A375 (cell line): ENCODE measurements around the gene DPH6. TPM values are rescaled to one million over a fixed set of nuclear protein-coding genes. Genes with fewer than 3 reads are reported as not detected.

Experiments
- small RNA-seq: library from RNA; depleted of rRNA; stranded (forward); fragments of <200 nt; gene quantifications from one replicate; pipeline ENCODE3, GENCODE V24; 2014
- total RNA-seq: library from RNA; depleted of rRNA; stranded (reverse); fragments of >200 nt; shearing (Covaris generic); gene quantifications from 2 replicates; pipeline ENCODE4 v1.2.3, GENCODE V29; 2014; rRNA removed

DPH6 gene, protein sequence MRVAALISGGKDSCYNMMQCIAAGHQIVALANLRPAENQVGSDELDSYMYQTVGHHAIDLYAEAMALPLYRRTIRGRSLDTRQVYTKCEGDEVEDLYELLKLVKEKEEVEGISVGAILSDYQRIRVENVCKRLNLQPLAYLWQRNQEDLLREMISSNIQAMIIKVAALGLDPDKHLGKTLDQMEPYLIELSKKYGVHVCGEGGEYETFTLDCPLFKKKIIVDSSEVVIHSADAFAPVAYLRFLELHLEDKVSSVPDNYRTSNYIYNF
- total RNA-seq = 32.7 and 36.2 TPM in 2 replicates

GRCh38 chr15:35545824-35546510, at the start of gene DPH6:
TSS of gene DPH6 (minus strand) at chr15:35546165. CDS start at chr15:35546141, 24 bp downstream.

Small RNAs within 50 kb of the gene (small RNA-seq; reads per million reads assigned to genes)
- gene AC019288.1 (not detected), gene MIR3942 (not detected)
